Smooth muscle cell of bladder (primary cell): ENCODE data around the gene MRPS11. TPM values are rescaled to one million over a fixed set of nuclear protein-coding genes. Genes with fewer than 3 reads are reported as not detected.

Experiments used
- total RNA-seq: library from RNA; depleted of rRNA; stranded (reverse); fragments of >200 nt; gene quantifications from 2 replicates; pipeline ENCODE4 v1.2.3, GENCODE V29; 2014

The MRPS11 gene
- total RNA-seq = 36.6 and 39.3 TPM in 2 replicates

GRCh38 chr15:88467073-88467934 is at the start of gene MRPS11, which contains the start of gene MRPL46:
MRPS11 (plus strand) TSS chr15:88467708; CDS start chr15:88467718, 10 bp downstream.
MRPL46 (minus strand) TSS chr15:88467388; CDS start chr15:88467377, 11 bp downstream.

Other genes with a start within 250 kb of the MRPS11 start
- 0.28 TPM in 2 replicates for gene NTRK3, start 211.0 kb upstream of the MRPS11 start, total RNA-seq
- gene MRPL46, start 320 bp upstream of the MRPS11 start, total RNA-seq = 9.7 and 9.8 TPM in 2 replicates
- 4.8 and 5.7 TPM in 2 replicates for gene DET1, start 79.0 kb downstream of the MRPS11 start, total RNA-seq
- gene AEN, start 153.6 kb downstream of the MRPS11 start, total RNA-seq = 45.1 and 75.2 TPM in 2 replicates
- 1.8 and 4.8 TPM in 2 replicates for gene ISG20, start 171.3 kb downstream of the MRPS11 start, total RNA-seq